Thymus (tissue), 11 donors: ENCODE measurements around the gene MGST2. TPM values are rescaled to one million over a fixed set of nuclear protein-coding genes. Genes with fewer than 3 reads are reported as not detected.
"Not testable (repeated sequence)": the region's sequence is repeated elsewhere in the genome, so short reads cannot be mapped to it uniquely, and the experiment has no call there.

Experiments used
- DNase-seq, 9 donors: peaks; one replicate each; pipeline ENCODE4 v3.0.0-alpha.2; 2013; ENCODE audit warnings: low spot score in 9 of 9, low read depth in 6 of 9, missing footprints in 1 of 9
- H3K27ac ChIP-seq, 2 donors: one replicate each; pipeline ENCODE4 v1.5.1; 2013; ENCODE audit warnings: control low read depth in 1 of 2, low read depth in 1 of 2, low read length in 1 of 2, mild to moderate bottlenecking in 1 of 2, moderate library complexity in 1 of 2
- H3K27me3 ChIP-seq, 2 donors: one replicate each; pipeline ENCODE4 v1.5.1; 2013; ENCODE audit warnings: low read length in 1 of 2; ENCODE audit not compliant: control insufficient read depth in 2 of 2, insufficient read depth in 1 of 2
- H3K36me3 ChIP-seq, 2 donors: one replicate each; pipeline ENCODE4 v1.5.1; 2013; ENCODE audit warnings: low read length in 1 of 2, mild to moderate bottlenecking in 1 of 2, moderate library complexity in 1 of 2; ENCODE audit not compliant: control insufficient read depth in 2 of 2, insufficient read depth in 2 of 2
- H3K4me1 ChIP-seq, 2 donors: one replicate each; pipeline ENCODE4 v1.5.1; 2013; ENCODE audit warnings: low read length in 2 of 2; ENCODE audit not compliant: control insufficient read depth in 2 of 2, insufficient read depth in 2 of 2
- H3K4me3 ChIP-seq, 2 donors: one replicate each; pipeline ENCODE4 v1.5.1; 2013; ENCODE audit warnings: low read length in 2 of 2, control low read depth in 1 of 2, mild to moderate bottlenecking in 1 of 2
- H3K9me3 ChIP-seq, 2 donors: one replicate each; pipeline ENCODE4 v1.5.1; 2013; ENCODE audit warnings: low read length in 1 of 2, mild to moderate bottlenecking in 1 of 2; ENCODE audit not compliant: control insufficient read depth in 2 of 2, insufficient read depth in 1 of 2
- WGBS: extraction: QIAGEN DNeasy Blood & Tissue Kit; methylation state at CpG from one replicate; pipeline ENCODE4 v1.1.7; 2013; 5-methylcytosine and 5-hydroxymethylcytosine counted together
- polyA plus RNA-seq: library from polyadenylated mRNA; stranded (reverse); fragments of 200-250 nt; gene quantifications from one replicate; pipeline ENCODE4 v1.2.3, GENCODE V29; 2013
- total RNA-seq: library from RNA; stranded (reverse); fragments of 120-200 nt; gene quantifications from one replicate; pipeline ENCODE4 v1.2.4, GENCODE V29; 2013
- donor health status: healthy.

Gene MGST2
- total and polyA plus RNA-seq, 2 donors, result 38.4 to 88.2 TPM

GRCh38 chr4:139628184-139629012, 37.2 kb upstream of the MGST2 start:
- Histone ChIP-seq H3K36me3 (no peaks in the 10 kb centered on the region), H3K9me3 (no peaks in the 10 kb centered on the region), H3K27me3 (no peaks in the 10 kb centered on the region), H3K27ac (no peak overlapping the region), H3K4me1 (no peaks in the 10 kb centered on the region), H3K4me3 (no peak overlapping the region)
- DNase-seq, result no peak
- 90% methylated on average over 16 of the region's 16 CpGs for WGBS

GRCh38 chr4:139629436-139630125, 36.0 kb upstream of the MGST2 start:
- Histone ChIP-seq H3K4me3 (no peak overlapping the region), H3K9me3 (no peaks in the 10 kb centered on the region), H3K27ac (no peak overlapping the region), H3K36me3 (no peaks in the 10 kb centered on the region), H3K4me1 (no peaks in the 10 kb centered on the region), H3K27me3 (no peaks in the 10 kb centered on the region)
- DNase-seq, result no peak
- 95% methylated on average over 3 of the region's 3 CpGs for WGBS

DNA sequence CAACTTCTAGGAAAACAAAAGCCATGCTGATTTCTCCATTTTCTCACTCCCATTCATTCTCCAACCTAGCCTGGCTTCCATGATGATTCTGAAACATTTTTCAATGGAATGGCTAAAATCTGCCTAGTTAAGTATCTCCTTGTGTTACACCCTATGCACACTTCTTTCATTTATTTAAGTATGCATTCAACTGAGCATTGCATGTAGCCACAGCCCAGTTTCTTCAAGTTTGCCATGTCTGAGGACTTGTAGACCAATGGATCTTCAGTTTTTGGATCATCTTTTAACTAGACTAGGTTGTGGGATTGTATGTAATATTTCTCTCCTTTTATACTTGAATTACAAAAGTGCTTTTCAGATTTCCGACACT, 35.5 kb upstream of the MGST2 start:
- Histone ChIP-seq H3K4me3 (no peak overlapping the region), H3K9me3 (no peaks in the 10 kb centered on the region), H3K27ac (no peak overlapping the region), H3K4me1 (no peaks in the 10 kb centered on the region), H3K36me3 (no peaks in the 10 kb centered on the region), H3K27me3 (no peaks in the 10 kb centered on the region)
- 100% methylated on average over 1 of the region's 1 CpG for WGBS
- DNase-seq, result no peak

- Histone ChIP-seq H3K4me1 (no peaks in the 10 kb centered on the region), H3K9me3 (no peaks in the 10 kb centered on the region), H3K27me3 (no peaks in the 10 kb centered on the region), H3K4me3 (no peak overlapping the region), H3K36me3 (no peaks in the 10 kb centered on the region), H3K27ac (no peak overlapping the region)
- no peak for DNase-seq
- WGBS, result 90% methylated on average over 5 of the region's 5 CpGs
Measured at GRCh38 chr4:139630991-139631390, 34.6 kb upstream of the MGST2 start.

- Histone ChIP-seq H3K9me3 (no peaks in the 10 kb centered on the region), H3K27me3 (no peaks in the 10 kb centered on the region), H3K4me1 (no peaks in the 10 kb centered on the region), H3K27ac (no peak overlapping the region), H3K36me3 (no peaks in the 10 kb centered on the region), H3K4me3 (no peak overlapping the region)
- DNase-seq, result no peak
- 98% methylated on average over 1 of the region's 1 CpG for WGBS
Measured at GRCh38 chr4:139631791-139632190, 33.8 kb upstream of the MGST2 start.

DNA sequence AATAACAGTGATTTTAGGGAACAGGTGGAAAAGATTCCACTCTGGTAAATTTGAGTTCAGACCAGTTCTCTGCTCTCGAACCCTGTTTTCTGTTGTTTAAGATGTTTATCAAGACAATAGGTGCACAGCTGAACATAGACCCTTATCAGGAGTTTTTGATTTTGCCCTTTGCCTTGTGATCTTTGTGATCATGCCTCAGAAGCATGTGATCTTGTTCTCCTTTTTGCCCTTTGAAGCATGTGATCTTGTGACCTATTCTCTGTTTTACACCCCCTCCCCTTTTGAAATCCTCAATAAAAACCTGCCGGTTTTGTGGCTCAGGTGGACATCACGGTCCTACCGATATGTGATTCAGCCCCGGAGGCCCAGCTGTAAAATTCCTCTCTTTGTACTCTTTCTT, 32.9 kb upstream of the MGST2 start:
- not testable (repeated sequence) for H3K27ac ChIP-seq, H3K36me3 ChIP-seq, DNase-seq, H3K27me3 ChIP-seq, H3K4me1 ChIP-seq, H3K9me3 ChIP-seq, H3K4me3 ChIP-seq
- 92% methylated on average over 5 of the region's 5 CpGs for WGBS

DNA sequence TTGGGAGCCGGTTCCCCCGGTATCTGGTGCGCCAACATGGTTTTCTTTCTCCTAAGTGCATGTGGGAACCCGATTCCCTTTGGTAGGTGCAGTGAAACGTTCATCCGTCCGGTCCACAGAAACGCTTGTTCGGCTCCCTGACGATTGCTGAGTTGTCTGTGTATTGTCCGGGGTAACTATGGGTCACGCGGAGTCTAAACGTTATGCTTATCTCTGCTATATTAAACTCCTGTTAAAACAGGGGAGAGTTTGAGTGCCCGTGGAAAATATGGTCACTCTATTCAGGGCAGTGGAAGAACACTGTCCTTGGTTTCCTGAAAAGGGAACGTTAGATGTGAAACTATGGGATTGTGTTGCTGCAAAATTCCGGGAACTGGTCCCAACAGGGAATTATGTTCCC, 32.4 kb upstream of the MGST2 start:
- Histone ChIP-seq H3K27ac (no peak overlapping the region), H3K36me3 (no peaks in the 10 kb centered on the region), H3K27me3 (no peaks in the 10 kb centered on the region), H3K4me1 (no peaks in the 10 kb centered on the region), H3K9me3 (no peaks in the 10 kb centered on the region), H3K4me3 (no peak overlapping the region)
- no peak for DNase-seq
- 90% methylated on average over 17 of the region's 17 CpGs for WGBS

GRCh38 chr4:139633661-139634060, 32.0 kb upstream of the MGST2 start:
- Histone ChIP-seq H3K36me3 (no peaks in the 10 kb centered on the region), H3K9me3 (peaks cover 0 to 2% of the 10 kb centered on the region in 2 donors), H3K4me3 (no peak overlapping the region), H3K27ac (no peak overlapping the region), H3K27me3 (no peaks in the 10 kb centered on the region), H3K4me1 (no peaks in the 10 kb centered on the region)
- no peak for DNase-seq
- 77% methylated on average over 11 of the region's 11 CpGs for WGBS

- no peak for DNase-seq
- WGBS, result 96% methylated on average over 3 of the region's 3 CpGs
- Histone ChIP-seq H3K4me1 (no peaks in the 10 kb centered on the region), H3K4me3 (no peak overlapping the region), H3K27ac (no peak overlapping the region), H3K36me3 (no peaks in the 10 kb centered on the region), H3K27me3 (no peaks in the 10 kb centered on the region), H3K9me3 (peaks cover 0 to 12% of the 10 kb centered on the region in 2 donors)
Measured at GRCh38 chr4:139635966-139636365, 29.7 kb upstream of the MGST2 start.
